HT1080 (cell line): Measurements from ENCODE around the gene KCTD16. TPM values are rescaled to one million over a fixed set of nuclear protein-coding genes. Genes with fewer than 3 reads are reported as not detected.

ENCODE experiments used
- DNase-seq: peaks from one replicate; pipeline ENCODE4 v3.0.0-alpha.2; 2015; ENCODE audit warnings: low read depth
- polyA plus RNA-seq, 2 experiments: library from polyadenylated mRNA; depleted of rRNA; stranded (reverse); fragments of >200 nt; gene quantifications; 2 replicates each; pipeline ENCODE4 v1.2.3, GENCODE V29; 2015
- total RNA-seq: library from RNA; depleted of rRNA; stranded (reverse); fragments of >200 nt; shearing (Covaris generic); gene quantifications from 2 replicates; pipeline ENCODE4 v1.2.3, GENCODE V29; 2014; rRNA removed

The KCTD16 gene
- 0.03 TPM in 1 of 2 replicates, not detected in the other for total RNA-seq
- 0.20 and 0.33 TPM in 2 replicates for polyA plus RNA-seq (2015; cell fraction: cytosol; rRNA removed)
- polyA plus RNA-seq (2015; cell fraction: nucleus; rRNA removed) = 0.63 and 0.81 TPM in 2 replicates

DNA sequence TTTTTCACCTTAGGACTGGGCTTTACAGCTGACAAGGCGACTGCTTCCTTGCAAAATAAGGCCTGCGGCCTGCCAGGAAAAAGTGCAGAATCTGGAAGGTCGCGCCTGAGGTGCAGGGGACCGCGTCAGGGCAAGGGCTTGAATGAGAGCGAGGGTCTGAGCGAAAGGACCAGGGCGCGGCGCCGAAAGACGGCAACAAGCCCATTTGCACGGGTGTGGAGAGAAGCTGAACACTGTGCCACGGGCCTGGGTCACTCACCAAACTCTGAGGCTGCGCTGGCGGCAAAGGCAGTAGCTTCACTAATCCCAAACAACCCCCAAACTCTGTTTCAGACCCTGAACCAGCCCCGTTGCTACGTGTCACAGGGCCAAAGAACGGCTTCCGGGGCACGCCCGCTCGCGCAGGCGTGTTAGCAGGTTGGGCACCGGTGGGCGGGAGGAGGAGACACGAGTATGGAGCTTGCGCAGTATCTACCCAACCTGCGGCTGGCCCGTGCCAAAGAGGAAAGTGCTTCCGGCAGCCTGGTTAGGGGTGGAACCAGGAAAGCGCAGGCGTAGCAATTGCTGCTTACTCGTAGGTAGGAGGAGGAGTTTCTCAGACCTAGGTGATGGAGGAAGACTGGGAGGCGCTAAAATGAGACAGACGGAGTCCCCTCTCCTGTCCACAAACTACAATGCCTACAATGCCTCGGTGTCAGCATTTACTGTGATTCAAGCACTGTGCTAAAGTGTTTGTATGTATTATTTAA lies at the start of gene KCTD16, which contains the start of gene YIPF5:
Gene KCTD16, plus strand, starts transcription at position 598 of the 749 bp plus-strand sequence.
Gene YIPF5, minus strand, starts transcription at position 384 of the 749 bp plus-strand sequence. CDS start 704 bp downstream, outside the sequence.
- DNase-seq = peak; percentile 95

DNA sequence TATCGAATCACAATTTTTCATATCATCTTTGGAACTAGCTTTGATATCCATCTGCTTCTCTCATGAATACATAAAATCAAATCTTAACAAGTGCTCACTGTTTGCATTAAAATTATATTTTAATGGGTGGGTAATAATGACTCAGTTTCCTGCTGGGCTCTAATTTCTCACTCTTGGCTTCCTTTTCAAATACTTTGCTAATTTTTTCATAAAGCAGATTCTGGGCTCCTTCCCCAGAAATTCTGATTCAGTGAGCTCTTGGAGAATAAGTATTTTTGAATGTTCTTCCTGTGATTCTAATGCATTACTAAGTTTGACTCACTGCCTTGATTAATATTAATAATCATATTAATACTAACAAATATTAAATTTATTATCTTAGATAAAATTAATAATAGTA lies 49.1 kb upstream of the KCTD16 start:
- no peak for DNase-seq

DNA sequence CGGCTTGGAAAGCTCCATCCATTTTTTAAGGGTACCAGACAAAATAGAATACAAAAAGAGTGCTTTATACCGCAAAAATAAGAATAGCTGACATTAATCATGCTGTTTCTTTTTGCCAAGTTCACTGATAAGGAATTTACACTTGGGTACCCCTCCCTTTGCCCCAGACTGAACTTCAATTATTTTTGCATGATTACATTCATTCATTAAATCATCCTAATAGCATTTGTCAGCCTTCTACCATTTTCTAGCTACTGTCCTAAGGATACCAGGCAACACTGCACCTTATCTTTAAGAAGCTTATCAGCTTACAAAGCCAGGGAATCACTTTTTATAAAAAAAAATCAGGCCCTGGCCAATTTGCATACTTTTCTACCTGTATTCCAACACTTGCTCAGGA lies 48.6 kb upstream of the KCTD16 start:
- no peak for DNase-seq

DNA sequence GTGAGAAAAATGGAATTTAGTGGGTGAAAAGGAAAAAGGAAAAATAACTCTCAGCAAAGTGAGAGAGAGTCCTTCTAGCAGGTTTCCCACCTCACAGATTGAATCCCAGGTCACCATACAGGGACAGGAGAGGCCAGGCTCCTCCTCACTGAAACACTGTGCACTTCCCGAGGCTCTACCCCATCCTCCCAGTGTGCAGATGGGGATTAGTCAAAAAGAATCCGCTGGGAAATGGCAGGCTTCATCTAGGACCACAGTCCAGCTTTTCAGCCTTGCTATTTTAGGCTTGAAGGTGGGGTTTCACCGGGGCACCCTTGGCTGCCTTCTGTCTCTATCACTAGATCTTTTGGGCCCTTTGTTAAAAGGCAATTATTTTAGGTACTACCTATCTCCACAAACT lies 48.0 kb upstream of the KCTD16 start:
- DNase-seq = no peak

DNA sequence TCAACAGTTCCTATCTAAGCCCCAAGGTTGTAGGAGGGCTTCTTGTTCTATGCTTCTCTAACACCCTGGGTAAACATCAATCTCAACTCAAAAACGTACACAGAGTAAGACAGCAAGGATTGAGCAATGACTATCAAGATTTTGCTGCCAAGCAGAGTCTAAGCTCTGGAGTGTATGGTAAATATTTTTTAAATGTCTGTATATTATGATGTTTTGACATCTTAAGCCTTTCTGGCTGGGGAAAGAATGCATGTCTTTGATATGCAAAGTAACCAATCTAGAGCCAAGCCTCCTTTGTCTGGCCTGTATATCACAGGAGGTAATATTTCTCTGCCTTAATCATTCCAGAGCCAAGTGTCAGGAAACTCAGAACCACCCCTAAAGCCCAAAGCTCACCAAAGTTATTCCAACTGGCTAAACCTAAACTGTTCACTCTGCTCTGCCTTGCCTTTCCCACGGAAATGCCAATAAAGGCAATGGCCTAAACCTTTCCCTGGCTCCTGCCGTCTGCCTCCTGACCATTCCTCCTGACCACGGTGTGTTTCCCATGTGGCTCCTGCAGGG lies 45.4 kb upstream of the KCTD16 start:
- no peak for DNase-seq

DNA sequence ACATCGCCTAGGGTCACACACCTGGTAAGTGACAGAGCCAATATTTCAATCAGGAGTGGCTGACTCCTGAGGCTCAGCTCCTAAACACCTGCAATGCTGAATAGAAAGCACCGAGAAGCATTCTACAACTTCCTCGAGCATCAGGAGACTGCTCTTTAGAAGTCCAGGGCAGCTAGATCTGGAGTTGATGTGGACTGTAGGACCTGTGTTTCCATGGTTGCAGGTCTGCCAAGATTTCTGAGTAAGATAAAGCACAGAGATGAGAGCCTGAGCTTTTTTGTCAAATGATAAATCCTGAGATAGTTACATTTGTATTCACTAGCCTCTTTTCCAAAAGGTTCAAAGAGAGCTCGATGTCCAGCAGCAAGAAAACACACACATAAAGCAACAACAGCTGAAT lies 44.0 kb upstream of the KCTD16 start:
- no peak for DNase-seq

DNA sequence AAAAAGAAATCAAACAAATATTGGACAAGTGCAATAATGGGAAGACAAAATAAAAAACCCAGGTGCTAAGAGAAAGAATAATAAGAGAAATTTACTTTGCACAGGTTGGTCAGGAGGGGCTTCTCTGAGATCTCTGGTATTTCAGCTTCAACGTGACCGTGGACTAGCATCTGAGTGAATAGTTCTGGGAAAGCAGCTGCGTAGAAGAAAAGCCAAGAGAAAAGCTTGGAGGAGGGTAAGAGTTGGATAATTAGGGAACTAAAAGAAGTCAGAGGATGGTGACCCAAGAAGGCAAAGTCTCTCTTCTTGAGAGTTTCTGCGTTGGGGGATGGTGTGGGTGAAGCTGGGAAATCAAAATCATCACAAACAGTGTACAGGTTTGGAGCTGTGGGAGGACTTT lies 41.8 kb upstream of the KCTD16 start:
- DNase-seq = no peak

DNA sequence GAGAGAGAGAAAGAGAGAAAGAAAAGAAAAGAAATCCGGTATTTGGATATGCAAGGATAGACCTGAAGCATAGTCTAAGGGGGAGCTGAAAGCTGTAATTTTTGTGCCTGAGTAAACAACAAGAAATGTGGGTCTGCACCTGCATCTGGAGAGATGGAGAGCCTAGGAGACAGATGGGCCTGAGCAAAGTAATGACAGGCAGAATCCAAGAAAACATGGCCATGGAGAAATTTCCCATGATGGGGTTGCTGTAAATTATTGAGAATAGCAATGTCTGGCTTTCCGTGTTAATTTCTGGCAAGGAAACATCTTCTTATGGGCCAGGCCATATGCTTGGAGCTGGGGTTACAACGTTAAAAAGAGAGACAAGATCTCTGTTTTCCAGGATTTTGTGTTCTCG lies 40.4 kb upstream of the KCTD16 start:
- DNase-seq = no peak

DNA sequence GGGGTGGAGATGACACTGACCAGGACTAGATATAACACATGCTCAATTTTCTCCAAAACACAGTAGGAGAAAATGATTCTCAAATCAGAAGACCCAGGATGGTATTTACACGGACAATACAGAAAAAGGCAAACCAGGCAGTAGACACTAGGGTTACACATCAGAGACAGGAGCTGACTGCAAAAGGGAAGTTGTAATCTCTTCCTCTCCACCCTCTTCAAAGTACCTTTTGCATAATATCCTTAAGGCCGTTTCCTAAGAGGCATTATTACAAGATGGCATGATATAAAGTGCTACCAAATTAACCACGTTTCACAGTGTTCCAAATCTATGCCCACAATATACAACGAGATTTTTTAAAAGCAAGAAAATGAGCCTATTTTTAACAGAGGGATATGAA lies 39.4 kb upstream of the KCTD16 start:
- DNase-seq = no peak

DNA sequence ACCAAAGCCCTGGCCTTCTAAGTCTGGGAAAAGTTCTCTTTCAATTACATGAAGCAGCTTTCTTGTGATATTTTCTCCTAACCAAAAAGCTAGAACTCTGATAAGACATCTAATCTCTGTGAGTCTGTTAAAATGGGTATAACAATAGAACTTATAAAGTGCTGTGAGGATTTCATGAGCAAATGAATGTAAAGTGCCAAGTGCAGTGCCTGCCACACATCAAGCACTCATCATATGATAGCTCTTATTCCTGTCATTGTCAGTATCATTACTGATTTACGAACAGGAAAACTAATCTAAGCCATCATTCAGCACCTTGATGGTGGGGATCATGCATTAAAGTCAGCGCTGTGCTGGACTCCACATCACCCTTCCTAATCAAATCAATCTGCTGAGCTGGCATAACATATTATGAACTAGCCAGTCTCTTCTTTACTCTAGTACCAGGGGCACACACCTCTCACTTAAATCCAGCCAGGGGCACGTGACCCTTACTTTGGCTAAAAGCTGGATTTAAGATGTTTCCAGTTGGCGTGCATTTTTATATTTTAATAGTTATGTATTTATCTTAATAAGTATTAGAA lies 37.5 kb upstream of the KCTD16 start:
- DNase-seq = no peak

DNA sequence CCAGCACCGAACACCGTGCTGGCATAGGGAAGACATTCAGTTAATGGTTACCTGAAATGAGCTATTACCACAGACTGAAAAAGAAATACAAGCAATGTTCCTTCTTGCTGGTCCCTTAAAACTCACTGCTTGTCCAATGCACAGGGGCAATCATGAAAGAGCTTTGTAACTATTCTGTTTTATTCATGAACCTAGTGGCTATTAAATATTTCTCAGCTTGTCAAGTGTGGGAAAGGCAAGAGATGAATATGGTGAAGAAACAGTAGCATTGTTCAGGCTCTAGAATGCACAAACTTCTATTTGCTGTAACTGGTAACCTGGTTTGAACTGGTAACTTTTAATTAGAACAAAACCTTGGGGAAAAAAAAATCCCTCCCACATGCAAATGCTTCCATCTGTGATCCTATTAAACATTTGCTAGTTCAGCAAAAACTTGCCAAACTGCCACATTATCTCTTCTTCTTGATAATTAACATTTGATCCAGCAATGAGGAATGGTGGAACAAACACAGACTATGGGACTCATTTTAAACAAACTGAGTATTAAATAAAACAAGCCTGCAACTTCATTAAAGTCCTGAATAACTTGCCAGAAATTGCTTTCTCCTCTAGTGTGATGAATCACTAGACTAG lies 36.4 kb upstream of the KCTD16 start:
- no peak for DNase-seq

DNA sequence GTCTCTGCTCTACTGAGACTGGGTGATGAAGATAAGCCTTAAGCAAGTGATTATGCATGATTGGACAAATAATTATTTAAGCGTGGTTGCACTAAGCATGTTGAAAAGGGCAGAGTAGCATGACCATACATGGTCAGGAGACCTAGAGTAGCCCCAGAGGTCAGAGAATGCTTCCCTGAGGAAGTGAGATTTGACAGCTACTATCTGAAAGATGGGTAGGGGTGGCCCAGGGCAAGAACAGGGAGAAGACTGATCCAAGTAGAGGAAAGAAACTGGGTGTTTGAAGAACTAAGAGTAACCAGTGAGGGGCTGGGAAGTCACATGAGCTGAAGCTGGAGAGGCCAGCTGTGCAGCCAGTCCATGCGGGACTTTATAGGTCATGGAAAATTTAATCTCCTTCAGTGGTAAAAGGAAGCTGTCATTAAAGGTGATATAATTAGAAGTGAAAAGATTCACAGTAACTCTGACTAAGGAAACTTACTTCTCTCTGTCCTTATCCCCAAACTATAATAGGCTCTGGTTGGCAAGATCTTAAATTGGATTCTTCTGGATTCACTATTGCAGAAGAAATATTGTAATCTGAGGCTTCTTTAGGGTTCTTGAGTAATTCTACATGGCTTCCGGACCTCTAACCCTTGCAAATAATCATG lies 35.4 kb upstream of the KCTD16 start:
- DNase-seq = no peak

DNA sequence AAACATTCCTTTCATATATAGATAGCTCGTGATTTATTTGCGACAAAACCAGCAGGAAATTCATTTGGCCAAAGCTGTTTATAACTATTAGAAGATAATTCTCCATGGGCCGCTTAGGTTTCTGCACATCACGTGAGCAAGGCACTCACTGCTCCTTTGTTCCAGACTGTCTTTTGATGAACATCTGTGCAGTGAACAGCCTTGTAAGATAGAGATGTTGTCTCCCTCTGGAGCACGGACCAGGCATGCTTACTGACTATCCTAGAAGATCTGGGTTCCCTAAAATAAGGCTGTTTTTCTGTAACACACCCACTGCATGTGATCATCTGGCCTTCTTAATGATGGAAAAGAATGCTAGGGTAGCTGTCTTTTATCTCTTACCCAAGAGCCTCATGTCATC lies 31.1 kb upstream of the KCTD16 start:
- no peak for DNase-seq

DNA sequence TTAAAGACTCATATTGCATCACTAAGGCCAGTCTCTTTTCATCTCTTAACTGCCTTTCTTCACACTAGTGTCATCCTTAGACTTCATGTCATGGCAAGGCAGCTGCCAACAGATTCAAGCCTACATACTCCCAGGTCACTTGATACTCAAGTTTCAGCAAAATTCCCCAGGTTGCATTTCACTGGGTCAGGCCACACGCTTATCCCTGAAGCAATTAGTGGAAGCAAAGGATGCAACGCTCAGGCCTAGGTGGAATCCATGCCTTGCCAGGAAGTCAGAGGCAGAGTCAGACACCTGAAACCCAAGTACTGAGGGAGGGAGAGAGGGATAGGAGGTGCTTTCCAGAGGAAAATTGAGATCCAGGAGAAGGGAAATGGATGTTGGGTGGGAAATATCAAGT lies 29.1 kb upstream of the KCTD16 start:
- DNase-seq = no peak

DNA sequence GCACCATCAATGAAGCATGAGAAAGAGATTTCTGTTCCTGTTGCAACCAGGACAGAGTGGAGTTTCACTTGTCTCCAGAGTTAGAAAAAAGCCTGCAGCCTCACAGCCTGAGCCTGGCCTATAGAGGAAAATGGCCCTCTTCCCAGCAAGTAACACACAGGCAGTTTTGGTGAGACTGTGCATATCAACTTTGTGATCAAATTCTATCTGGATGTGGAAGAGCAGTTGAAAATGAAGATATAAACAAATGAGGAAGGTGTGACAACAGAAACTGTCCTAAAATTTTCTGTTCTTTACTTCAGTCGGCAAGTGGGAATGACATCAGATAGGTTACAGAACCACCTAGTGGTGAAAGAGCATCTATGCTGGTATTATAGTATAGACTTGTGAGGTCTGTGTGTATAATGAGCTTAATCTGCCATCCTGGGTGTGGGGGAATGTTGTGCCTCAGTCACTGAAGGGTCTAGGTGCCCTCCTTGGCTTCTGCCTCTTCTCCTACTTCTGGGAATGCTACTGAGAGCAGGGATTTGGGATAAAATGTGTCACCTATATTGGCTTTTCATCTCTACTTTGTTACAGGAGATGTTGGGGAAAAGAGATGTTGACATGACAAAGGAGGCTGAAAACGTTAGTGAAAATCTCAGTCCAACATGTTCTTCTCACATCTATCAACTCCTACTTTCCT lies 28.4 kb upstream of the KCTD16 start:
- peak; percentile 53 for DNase-seq

DNA sequence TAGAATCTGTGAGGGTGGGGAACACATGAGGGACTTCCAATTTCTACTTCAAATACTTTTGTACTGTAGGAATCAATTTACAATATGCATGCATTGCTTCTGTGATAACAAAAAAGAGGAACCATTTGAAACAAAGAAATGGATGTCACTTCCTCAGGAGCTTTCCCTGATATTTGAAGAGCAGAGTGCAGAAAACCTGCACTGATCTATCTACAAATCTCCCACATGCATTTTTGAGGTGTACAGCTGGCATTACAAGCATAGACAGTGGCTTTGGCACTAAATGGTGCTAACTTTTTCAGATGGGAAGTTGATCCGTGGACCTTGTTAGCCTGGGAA lies 27.9 kb upstream of the KCTD16 start:
- DNase-seq = no peak

DNA sequence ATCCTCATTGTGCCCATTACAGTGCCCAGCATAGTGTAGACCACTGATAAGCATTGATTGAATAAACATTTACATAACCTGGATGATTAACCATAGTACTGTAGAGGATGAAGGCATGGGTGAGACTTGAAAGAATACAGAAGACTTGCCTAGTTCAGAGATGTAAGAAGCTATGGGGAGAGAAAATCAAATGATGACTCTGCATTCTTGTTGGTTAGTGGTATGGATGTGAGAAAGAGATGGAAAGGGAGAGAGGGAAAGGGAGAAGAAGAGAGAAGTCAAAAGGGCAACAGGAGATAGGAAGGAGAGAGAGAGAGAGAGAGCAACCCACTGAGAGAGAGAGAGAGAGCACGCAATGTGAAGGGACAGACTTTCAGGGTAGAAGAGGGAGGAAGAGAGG lies 27.0 kb upstream of the KCTD16 start:
- no peak for DNase-seq

DNA sequence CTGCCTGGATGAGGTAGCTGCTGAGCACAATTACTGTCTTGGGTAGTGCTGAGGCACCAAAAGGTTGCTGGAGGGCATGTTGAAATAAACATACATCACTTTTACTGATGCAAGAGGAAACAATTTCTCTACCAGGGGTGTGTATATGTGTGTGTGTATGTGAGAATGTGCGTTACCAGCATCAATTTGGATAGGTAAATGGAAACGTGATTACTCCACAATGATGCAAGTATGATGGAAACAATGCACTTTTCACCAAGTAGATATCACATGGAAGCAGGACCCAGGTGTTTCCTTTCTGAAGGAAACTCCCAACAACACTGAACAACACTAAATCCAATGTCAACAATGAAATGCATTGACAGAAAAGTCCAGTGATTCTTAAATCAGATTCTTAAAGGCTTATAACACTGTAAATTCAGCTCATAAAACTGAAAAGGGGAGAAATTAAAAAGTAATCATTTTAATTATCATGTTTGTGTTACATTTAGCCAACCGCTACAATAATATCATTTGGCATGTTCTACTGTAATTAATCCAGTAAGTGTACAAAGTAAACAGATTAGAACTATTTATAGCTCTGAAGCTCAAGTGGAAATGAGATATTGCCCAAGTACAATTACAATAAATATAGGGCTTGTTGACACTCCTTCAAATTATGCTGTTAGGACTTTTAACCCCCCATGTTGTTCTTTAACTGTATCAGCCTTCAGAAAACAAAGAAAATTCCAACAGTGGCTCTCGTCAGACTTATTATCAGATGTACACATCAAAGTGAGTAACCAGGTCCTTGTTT lies 25.5 kb upstream of the KCTD16 start:
- no peak for DNase-seq

DNA sequence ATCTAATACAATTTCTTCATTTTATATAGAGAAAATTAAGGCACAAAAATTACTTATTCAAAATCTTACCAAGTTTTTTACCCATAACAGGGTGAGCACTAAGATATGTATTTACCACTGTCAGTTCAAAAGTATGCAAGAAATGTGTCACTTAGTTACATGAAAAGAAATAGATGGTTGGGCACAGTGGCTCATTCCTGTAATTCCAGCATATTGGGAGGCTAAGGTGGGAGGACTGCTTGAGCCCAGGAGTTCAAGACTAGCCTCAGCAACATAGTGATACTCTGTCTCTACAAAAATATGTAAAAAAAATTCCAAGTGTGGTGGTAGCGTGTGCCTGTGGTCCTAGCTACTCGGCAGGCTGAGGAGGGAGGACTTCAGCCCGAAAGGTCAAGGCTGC lies 19.6 kb upstream of the KCTD16 start:
- DNase-seq = no peak

DNA sequence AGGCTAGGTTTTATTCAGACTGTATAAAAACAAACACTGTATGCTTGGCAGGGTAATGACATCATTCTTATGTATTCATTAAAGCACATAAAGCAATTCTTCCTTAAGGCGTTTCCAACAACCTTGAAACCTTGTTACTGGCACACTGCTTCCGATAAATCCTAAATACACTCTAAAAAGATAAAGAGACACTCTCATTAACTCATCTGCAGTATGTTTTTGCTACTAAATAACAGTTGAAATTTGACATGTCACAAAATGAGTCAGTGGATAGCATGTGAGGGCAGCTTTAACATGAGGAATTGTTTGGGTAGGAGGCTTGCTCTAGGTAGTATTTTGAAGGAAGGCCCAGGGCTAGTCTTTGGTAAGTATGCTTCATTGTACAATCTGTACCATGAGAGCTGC lies 13.9 kb upstream of the KCTD16 start:
- DNase-seq = no peak
